Large intestine (tissue), 3 donors: ENCODE measurements around the gene PPP1R37. TPM values are rescaled to one million over a fixed set of nuclear protein-coding genes. Genes with fewer than 3 reads are reported as not detected.

Experiments used
- DNase-seq, 2 donors: peaks; one replicate each; pipeline versions ENCODE4 v3.0.0 to v3.0.0-alpha.2; 2013
- H3K27ac ChIP-seq: one replicate; pipeline ENCODE4 v1.5.1; 2013; ENCODE audit warnings: low read length
- H3K27me3 ChIP-seq: 2 replicates; pipeline ENCODE4 v1.6.1; 2013; ENCODE audit warnings: low read length; ENCODE audit not compliant: control insufficient read depth, insufficient read depth
- H3K36me3 ChIP-seq: 2 replicates; pipeline ENCODE4 v1.6.1; 2013; ENCODE audit warnings: low read length; ENCODE audit not compliant: control insufficient read depth, insufficient read depth
- H3K4me1 ChIP-seq: one replicate; pipeline ENCODE4 v1.6.1; 2013; ENCODE audit warnings: low read length; ENCODE audit not compliant: control insufficient read depth, insufficient read depth
- H3K4me3 ChIP-seq: one replicate; pipeline ENCODE4 v1.5.1; 2013; ENCODE audit warnings: low read length
- H3K9me3 ChIP-seq: one replicate; pipeline ENCODE4 v1.6.1; 2013; ENCODE audit warnings: mild to moderate bottlenecking, low read depth, low read length, moderate library complexity; ENCODE audit not compliant: control insufficient read depth
- WGBS: methylation state at CpG from one replicate; pipeline ENCODE4 v1.1.5; 2013; ENCODE audit warnings: low lambda C conversion rate; ENCODE audit not compliant: insufficient coverage; 5-methylcytosine and 5-hydroxymethylcytosine counted together
- polyA plus RNA-seq: library from polyadenylated mRNA; unstranded; fragments of 120-200 nt; gene quantifications from one replicate; pipeline ENCODE4 v1.2.1, GENCODE V29; 2013

PPP1R37 gene
- polyA plus RNA-seq, 1 donor, result 40.3 TPM

DNA sequence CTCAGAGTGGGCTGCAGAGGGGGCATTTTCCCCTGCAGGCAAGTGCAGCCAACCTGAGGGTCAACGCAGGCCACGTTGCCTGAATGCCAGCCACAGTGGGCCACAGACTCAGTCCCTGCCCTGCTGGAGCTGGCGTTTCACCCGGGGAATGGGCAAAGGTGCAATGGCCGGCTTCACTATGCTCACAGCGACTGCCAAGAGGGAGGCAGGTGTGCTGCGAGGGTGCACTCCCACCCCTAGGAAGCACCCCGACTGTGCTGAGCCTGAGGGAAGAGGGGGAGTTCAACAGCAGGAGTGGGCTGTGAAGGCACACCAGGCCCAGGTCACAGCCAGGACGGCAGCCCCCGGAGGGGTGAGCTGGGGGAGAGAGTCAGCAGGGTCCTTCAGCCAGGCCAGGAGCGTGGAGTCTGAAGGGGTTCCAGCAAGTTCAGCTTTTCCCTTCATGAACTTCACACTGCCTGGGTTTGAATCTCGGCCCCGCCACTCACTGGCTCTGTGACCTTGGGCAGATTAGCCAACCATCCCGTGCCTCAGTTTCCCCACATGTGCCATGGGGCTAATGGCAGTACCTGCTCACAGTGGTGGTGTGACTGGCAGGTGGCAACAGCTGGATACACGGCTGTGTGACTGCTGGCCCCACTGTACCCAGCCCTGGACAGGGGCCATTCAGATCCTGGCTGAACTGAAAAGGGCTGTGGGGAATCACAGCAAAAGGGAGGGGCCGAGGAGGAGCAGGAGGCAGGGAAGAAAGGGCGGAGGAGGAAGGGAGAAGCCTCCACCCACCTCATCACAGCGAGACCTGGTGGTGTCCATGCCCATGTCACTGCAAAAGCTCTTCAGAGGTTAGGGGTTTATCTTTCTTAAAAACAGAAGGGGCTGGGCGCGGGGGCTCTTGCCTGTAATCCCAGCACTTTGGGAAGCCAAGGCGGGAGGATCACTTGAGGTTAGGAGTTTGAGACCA, 77.4 kb downstream of the PPP1R37 start:
- WGBS, result no CpG with 5 or more reads among the region's 21 CpGs
- H3K27ac ChIP-seq, result no peak overlapping the region
- no peaks in the 10 kb centered on the region for H3K36me3 ChIP-seq
- no peaks in the 10 kb centered on the region for H3K27me3 ChIP-seq
- DNase-seq, result no peak
- H3K4me3 ChIP-seq, result no peak overlapping the region
- no peaks in the 10 kb centered on the region for H3K9me3 ChIP-seq
- H3K4me1 ChIP-seq, result no peaks in the 10 kb centered on the region

DNA sequence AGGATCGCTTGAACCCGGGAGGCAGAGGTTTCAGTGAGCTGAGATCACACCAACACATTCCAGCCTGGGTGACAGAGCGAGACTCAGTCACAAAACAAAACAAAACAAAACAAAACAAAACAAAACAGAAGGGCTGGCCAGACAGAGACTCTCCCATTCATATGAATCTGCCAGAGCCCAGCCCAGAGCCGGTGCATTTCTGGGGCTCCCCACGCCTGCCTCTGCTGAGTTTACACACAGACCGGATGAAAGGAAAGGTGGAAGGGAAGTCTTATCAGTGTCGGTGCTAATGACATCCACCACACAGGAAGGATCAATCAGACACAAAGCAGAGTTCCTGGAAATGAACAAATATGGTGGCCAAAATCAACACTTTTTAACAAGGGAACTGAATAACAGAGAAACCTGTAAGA, 78.2 kb downstream of the PPP1R37 start:
- H3K4me1 ChIP-seq, result no peaks in the 10 kb centered on the region
- H3K27me3 ChIP-seq, result no peaks in the 10 kb centered on the region
- no peaks in the 10 kb centered on the region for H3K9me3 ChIP-seq
- no peak for DNase-seq
- no peak overlapping the region for H3K27ac ChIP-seq
- WGBS, result no CpG with 5 or more reads among the region's 7 CpGs
- no peaks in the 10 kb centered on the region for H3K36me3 ChIP-seq
- H3K4me3 ChIP-seq, result no peak overlapping the region

- Histone ChIP-seq H3K27me3 (no peaks in the 10 kb centered on the region), H3K4me1 (peaks cover 3% of the 10 kb centered on the region), H3K27ac (no peak overlapping the region), H3K9me3 (no peaks in the 10 kb centered on the region), H3K36me3 (no peaks in the 10 kb centered on the region), H3K4me3 (no peak overlapping the region)
- no peak for DNase-seq
- WGBS, result no CpG with 5 or more reads among the region's 4 CpGs
Observed at GRCh38 chr19:45172173-45172572, 79.2 kb downstream of the PPP1R37 start.

DNA sequence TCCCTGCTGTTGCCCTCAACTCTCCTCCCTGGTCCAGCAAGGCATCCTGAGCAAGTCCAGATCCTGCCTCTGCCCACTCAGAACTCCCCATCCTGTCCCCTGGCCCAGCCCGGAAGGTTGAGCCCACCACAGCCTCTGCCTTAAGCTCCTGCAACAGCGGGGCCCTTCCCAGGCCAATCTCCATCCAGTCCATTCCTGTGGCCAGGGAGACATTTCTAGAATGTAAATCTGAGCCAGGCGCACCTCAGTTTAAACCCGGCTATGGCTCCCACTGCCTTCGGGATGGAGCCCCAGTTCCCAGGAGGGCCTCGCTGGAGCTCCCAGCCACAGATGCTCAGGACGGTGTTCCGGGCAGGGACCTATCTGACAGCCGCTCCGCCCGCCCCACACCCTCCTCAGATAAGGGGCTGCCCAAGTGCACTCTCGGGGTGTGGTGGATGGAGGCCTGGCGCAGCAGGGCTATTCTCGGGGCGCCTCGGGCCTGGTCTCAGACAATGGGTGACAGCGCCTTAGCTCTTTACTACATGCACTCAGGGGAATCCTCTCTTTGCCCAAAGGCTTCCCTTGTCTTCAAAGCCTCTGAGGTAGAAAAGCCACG, 79.7 kb downstream of the PPP1R37 start:
- H3K4me3 ChIP-seq, result no peak overlapping the region
- no peaks in the 10 kb centered on the region for H3K9me3 ChIP-seq
- no CpG with 5 or more reads among the region's 18 CpGs for WGBS
- DNase-seq, result no peak
- H3K36me3 ChIP-seq, result no peaks in the 10 kb centered on the region
- no peak overlapping the region for H3K27ac ChIP-seq
- H3K4me1 ChIP-seq, result peaks cover 4% of the 10 kb centered on the region
- H3K27me3 ChIP-seq, result no peaks in the 10 kb centered on the region

DNA sequence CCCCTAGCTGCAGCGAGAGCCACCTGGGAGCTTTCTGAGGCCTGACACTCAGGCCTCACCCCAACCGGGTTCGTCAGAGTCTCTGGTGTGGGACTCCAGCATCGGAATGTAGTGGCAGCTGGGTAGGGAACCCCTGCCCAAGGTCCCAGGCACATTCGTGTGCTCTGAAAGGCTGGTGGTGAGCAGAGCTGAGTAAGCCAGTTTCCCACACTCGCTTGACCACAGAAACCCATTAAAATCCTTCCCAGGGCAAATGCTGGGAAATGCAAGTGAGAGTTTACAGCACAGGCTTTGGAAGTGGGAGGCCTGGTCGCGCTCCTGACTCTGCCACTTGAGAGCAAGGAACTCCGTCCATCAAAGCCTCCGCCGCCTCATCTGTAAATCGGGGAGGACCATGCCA, 80.8 kb downstream of the PPP1R37 start:
- WGBS, result 100% methylated on average over 1 of the region's 12 CpGs
- no peaks in the 10 kb centered on the region for H3K27me3 ChIP-seq
- H3K4me1 ChIP-seq, result peaks cover 4% of the 10 kb centered on the region
- H3K27ac ChIP-seq, result no peak overlapping the region
- H3K36me3 ChIP-seq, result no peaks in the 10 kb centered on the region
- no peak for DNase-seq
- H3K4me3 ChIP-seq, result no peak overlapping the region
- H3K9me3 ChIP-seq, result no peaks in the 10 kb centered on the region

DNA sequence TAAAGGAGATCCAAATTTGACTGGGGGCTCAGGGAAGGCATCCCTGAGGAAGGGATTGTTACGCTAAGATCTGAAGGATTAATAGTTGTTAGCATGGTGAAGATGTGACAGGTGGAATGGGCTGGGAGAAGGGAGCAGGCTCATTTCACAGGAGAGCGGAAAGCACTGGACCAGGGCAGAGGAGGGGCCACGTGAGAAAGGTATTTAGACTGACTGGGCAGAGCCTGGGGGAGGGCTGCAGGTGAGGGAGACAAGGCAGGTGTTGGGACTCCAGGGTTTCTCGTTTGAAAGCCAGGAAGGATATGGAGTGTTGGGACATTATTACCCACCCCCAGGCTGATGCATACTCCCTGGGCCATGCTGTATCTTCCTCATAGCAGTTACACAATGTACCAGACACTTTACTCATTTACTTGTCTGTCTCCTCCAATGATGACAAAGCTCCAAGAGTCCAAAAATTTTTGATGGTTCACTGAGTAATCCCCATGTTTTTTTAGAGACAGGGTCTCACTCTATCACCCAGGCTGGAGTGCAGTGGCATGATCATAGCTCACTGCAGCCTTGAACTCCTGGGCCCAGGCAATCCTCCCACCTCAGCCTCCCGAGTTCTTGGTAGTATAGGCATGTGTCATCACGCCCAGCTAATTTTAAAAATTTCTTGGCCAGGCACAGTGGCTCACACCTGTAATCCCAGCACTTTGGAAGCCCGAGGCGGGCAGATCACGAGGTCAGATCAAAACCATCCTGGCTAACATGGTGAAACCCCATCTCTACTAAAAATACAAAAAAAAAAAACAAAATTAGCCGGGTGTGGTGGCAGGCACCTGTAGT, 82.8 kb downstream of the PPP1R37 start:
- H3K27me3 ChIP-seq, result no peaks in the 10 kb centered on the region
- 100% methylated on average over 2 of the region's 10 CpGs for WGBS
- H3K9me3 ChIP-seq, result no peaks in the 10 kb centered on the region
- peaks cover 7% of the 10 kb centered on the region for H3K4me1 ChIP-seq
- no peak overlapping the region for H3K27ac ChIP-seq
- no peak overlapping the region for H3K4me3 ChIP-seq
- no peaks in the 10 kb centered on the region for H3K36me3 ChIP-seq
- DNase-seq, result no peak

- no CpG with 5 or more reads among the region's 36 CpGs for WGBS
- Histone ChIP-seq H3K36me3 (peaks cover 6% of the 10 kb centered on the region), H3K9me3 (no peaks in the 10 kb centered on the region), H3K27ac (peak within 1 kb of the TSS; percentile 95), H3K27me3 (no peaks in the 10 kb centered on the region), H3K4me1 (peaks cover 11% of the 10 kb centered on the region), H3K4me3 (peak within 1 kb of the TSS; percentile 96)
- no peak for DNase-seq
Observed at GRCh38 chr19:45177817-45178261, 84.9 kb downstream of the PPP1R37 start, which contains the start of gene TRAPPC6A. TSS of gene TRAPPC6A (minus strand) at chr19:45178237. CDS start at chr19:45178218, 19 bp downstream.

GRCh38 chr19:45178262-45179071, 85.5 kb downstream of the PPP1R37 start, which contains the start of gene BLOC1S3:
TSS of gene BLOC1S3 (plus strand) at chr19:45178784. CDS start at chr19:45179297, 513 bp downstream.
- peaks cover 11% of the 10 kb centered on the region for H3K4me1 ChIP-seq
- peak within 1 kb of the TSS; percentile 96 for H3K4me3 ChIP-seq
- DNase-seq, result peak; percentile 100
- peak within 1 kb of the TSS; percentile 95 for H3K27ac ChIP-seq
- WGBS, result 10% methylated on average over 2 of the region's 51 CpGs
- H3K36me3 ChIP-seq, result peaks cover 6% of the 10 kb centered on the region
- no peaks in the 10 kb centered on the region for H3K27me3 ChIP-seq
- no peaks in the 10 kb centered on the region for H3K9me3 ChIP-seq

DNA sequence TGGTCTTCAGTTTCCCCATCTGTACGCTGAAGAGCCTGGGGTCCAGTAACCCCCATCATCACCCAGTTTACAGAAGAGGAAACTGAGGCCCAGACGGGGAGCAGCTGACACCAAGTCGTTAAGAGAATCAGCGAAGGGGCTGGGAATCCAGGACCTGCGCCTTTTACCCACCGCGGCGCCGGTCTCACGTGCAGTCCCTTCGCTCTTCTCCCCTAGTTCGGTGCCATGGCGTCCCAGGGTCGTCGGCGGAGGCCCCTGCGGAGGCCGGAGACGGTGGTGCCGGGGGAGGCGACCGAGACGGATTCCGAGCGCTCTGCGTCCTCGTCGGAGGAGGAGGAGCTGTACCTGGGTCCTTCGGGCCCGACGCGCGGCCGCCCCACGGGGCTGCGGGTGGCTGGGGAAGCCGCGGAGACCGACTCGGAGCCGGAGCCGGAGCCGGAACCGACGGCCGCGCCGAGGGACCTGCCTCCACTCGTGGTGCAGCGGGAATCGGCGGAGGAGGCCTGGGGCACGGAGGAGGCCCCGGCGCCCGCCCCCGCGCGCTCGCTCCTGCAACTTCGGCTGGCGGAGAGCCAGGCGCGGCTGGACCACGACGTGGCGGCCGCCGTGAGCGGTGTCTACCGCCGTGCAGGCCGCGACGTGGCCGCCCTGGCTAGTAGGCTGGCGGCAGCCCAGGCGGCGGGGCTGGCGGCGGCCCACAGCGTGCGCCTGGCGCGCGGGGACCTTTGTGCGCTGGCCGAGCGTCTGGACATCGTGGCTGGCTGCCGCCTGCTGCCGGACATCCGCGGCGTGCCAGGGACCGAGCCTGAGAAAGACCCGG, 86.3 kb downstream of the PPP1R37 start:
- H3K27ac ChIP-seq, result peak overlapping the region; percentile 95
- H3K4me1 ChIP-seq, result peaks cover 11% of the 10 kb centered on the region
- WGBS, result no CpG with 5 or more reads among the region's 97 CpGs
- no peaks in the 10 kb centered on the region for H3K27me3 ChIP-seq
- peak; percentile 21 to 62 for DNase-seq
- peak overlapping the region; percentile 96 for H3K4me3 ChIP-seq
- H3K36me3 ChIP-seq, result peaks cover 6% of the 10 kb centered on the region
- no peaks in the 10 kb centered on the region for H3K9me3 ChIP-seq
